Thoracic aorta (tissue), 2 donors: ENCODE results near the gene FOXO4. TPM values are rescaled to one million over a fixed set of nuclear protein-coding genes. Genes with fewer than 3 reads are reported as not detected.

Experiments
- ATAC-seq: fragments of 150-250 bp; one replicate; pipeline ENCODE4 v1.8.0; 2017; ENCODE audit warnings: low read depth; ENCODE audit not compliant: insufficient number of reproducible peaks, low FRiP score
- DNase-seq: peaks from one replicate; pipeline ENCODE4 v3.0.0-alpha.2; 2020; ENCODE audit warnings: low spot score
- H3K27ac ChIP-seq, 2 donors: fragments of 200-600 bp; sonication (generic); 1 replicate in 1 of 2; 2 replicates in 1 of 2; pipeline ENCODE4 v1.5.1; 2016; ENCODE audit warnings: mild to moderate bottlenecking in 2 of 2, moderate library complexity in 2 of 2
- H3K27me3 ChIP-seq: fragments of 200-600 bp; sonication (generic); replicated peaks from 2 replicates; pipeline ENCODE4 v1.6.0; 2016; ENCODE audit warnings: mild to moderate bottlenecking; ENCODE audit not compliant: insufficient read depth
- H3K36me3 ChIP-seq: fragments of 200-600 bp; sonication (generic); one replicate; pipeline ENCODE4 v1.5.1; 2016
- H3K4me1 ChIP-seq, 2 donors: fragments of 200-600 bp; sonication (generic); 1 replicate in 1 of 2; 2 replicates in 1 of 2; pipeline versions ENCODE4 v1.5.1 to v1.6.0; 2016; ENCODE audit warnings: low read depth in 2 of 2, mild to moderate bottlenecking in 1 of 2; ENCODE audit not compliant: control insufficient read depth in 1 of 2
- H3K4me3 ChIP-seq: fragments of 200-600 bp; sonication (generic); 2 replicates; pipeline ENCODE4 v1.5.1; 2016; ENCODE audit warnings: mild to moderate bottlenecking
- H3K9me3 ChIP-seq: fragments of 200-600 bp; sonication (generic); 2 replicates; pipeline ENCODE4 v1.5.1; 2016
- total RNA-seq, 2 donors: library from RNA; depleted of rRNA; stranded (reverse); fragments of >200 nt; gene quantifications; one replicate each; pipeline versions ENCODE4 v1.1.0 to v1.2.3, GENCODE V29; 2016
- TF ChIP-seq, protein P1 (sequence below): fragments of 200-600 bp; sonication (generic); IDR thresholded peaks from one replicate; pipeline ENCODE4 v1.5.1; 2019; ENCODE audit warnings: antibody characterized with exemption

The FOXO4 gene
- total RNA-seq, 2 donors from 2014 or later = 10.9 to 19.2 TPM

DNA sequence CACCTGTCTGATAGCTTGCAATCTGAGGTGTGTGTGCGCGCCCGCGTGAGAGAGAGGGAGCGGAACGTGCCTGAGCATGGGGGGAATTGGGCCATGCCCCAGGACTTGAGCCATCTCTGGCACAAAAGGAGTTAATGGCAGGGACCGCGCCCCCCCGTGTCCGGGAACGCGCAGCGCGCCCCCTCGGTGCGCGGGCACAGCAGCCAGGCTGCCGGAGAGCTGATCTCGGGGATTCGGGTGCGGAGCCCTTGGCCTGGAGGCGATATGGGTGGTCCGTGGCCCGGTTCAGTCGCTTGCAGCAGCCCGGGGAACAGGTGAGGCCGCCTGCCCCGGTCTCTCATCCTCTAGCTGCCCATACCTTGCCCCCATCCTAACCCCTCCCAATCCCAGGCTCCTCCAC, 49.0 kb downstream of the FOXO4 start, which contains the start of gene NLGN3:
NLGN3 (plus strand) TSS at position 191 of the 400 bp plus-strand sequence. CDS start 2,909 bp downstream, outside the sequence.
- no peak within 1 kb of the TSS for H3K27ac ChIP-seq
- TF ChIP-seq, protein P1, sequence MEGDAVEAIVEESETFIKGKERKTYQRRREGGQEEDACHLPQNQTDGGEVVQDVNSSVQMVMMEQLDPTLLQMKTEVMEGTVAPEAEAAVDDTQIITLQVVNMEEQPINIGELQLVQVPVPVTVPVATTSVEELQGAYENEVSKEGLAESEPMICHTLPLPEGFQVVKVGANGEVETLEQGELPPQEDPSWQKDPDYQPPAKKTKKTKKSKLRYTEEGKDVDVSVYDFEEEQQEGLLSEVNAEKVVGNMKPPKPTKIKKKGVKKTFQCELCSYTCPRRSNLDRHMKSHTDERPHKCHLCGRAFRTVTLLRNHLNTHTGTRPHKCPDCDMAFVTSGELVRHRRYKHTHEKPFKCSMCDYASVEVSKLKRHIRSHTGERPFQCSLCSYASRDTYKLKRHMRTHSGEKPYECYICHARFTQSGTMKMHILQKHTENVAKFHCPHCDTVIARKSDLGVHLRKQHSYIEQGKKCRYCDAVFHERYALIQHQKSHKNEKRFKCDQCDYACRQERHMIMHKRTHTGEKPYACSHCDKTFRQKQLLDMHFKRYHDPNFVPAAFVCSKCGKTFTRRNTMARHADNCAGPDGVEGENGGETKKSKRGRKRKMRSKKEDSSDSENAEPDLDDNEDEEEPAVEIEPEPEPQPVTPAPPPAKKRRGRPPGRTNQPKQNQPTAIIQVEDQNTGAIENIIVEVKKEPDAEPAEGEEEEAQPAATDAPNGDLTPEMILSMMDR = no peak
- no peaks in the 10 kb centered on the region for H3K27me3 ChIP-seq
- H3K4me1 ChIP-seq = peaks cover 0 to 7% of the 10 kb centered on the region in 2 donors
- H3K9me3 ChIP-seq = no peaks in the 10 kb centered on the region
- no peaks in the 10 kb centered on the region for H3K36me3 ChIP-seq
- peak within 1 kb of the TSS; percentile 65 for H3K4me3 ChIP-seq
- DNase-seq (no peak), ATAC-seq (no peak)

DNA sequence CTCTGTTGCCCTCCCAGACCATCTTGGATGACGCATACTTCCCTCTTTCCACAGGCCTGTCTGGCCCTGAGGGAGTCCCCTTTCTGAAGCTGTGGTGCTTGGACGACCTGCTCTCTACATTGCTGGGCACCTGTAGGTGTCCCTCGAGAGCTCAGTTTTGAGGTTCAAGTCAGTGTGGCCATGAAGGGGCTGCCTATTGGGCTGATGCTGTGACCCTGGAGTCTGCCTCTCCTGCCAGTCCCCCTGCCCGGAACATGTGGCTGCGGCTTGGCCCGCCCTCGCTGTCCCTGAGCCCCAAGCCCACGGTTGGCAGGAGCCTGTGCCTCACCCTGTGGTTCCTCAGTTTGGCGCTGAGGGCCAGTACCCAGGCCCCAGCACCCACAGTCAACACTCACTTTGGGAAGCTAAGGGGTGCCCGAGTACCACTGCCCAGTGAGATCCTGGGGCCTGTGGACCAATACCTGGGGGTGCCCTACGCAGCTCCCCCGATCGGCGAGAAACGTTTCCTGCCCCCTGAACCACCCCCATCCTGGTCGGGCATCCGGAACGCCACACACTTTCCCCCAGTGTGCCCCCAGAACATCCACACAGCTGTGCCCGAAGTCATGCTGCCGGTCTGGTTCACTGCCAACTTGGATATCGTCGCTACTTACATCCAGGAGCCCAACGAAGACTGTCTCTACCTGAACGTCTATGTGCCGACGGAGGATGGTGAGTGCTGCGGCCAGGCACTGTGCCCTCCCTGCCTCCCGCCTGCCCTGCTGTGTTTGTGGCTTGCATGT, 52.0 kb downstream of the FOXO4 start:
- H3K4me1 ChIP-seq = peaks cover 0 to 7% of the 10 kb centered on the region in 2 donors
- no peak overlapping the region for H3K27ac ChIP-seq
- ATAC-seq = no peak
- no peak for DNase-seq
- H3K9me3 ChIP-seq = no peaks in the 10 kb centered on the region
- no peaks in the 10 kb centered on the region for H3K36me3 ChIP-seq
- H3K27me3 ChIP-seq = no peaks in the 10 kb centered on the region
- H3K4me3 ChIP-seq = no peak overlapping the region
- TF ChIP-seq, protein P1 = no peak

DNA sequence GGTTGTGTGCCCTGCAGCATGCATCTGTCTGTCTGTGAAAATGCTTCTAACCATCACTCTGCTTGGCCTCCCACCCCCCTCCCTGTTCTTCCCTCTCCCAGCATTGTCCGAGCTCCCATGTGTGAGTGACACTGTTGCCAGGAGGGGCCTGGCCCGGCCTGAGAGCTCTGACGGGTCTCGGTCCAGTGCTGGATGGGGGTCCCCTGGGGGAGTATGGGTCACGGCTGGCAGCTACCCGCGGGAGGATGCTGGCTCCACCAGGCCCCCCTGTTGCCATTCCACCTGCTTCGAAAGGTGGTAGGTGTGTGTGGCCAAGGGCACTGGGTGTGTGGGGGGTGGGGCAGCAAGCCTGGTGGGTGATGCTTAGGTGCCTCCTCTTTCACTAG, 52.6 kb downstream of the FOXO4 start:
- no peaks in the 10 kb centered on the region for H3K36me3 ChIP-seq
- DNase-seq (no peak), ATAC-seq (no peak)
- H3K9me3 ChIP-seq = no peaks in the 10 kb centered on the region
- TF ChIP-seq, protein P1 = no peak
- H3K4me3 ChIP-seq = no peak overlapping the region
- H3K27me3 ChIP-seq = no peaks in the 10 kb centered on the region
- peaks cover 0 to 7% of the 10 kb centered on the region in 2 donors for H3K4me1 ChIP-seq
- no peak overlapping the region for H3K27ac ChIP-seq

DNA sequence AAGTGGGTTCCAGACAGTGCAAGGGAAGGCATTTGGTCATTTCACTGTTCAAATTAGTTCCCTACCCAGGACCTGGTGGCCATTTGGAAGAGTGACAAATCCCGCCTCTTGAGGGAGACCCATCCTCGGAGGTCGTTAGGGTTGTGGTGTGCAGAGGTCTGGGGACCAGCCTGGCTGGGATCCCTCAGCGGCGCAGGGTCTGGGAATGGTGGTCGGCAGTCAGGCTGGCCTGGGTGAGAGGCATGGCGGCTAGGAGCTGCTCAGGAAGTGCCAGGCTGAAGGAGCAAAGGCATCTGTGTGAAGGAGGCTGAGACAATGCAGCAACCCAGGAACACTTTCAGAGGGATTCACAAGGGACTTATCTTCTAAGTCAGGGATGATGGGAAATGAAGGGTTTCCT, 55.7 kb downstream of the FOXO4 start:
- ATAC-seq = no peak
- Histone ChIP-seq H3K27ac (no peak overlapping the region), H3K27me3 (no peaks in the 10 kb centered on the region), H3K4me1 (no peaks in the 10 kb centered on the region), H3K36me3 (no peaks in the 10 kb centered on the region), H3K9me3 (no peaks in the 10 kb centered on the region), H3K4me3 (no peak overlapping the region)
- TF ChIP-seq, protein P1 = no peak
- DNase-seq = no peak

Other genes starting within 250 kb of the FOXO4 start
- not detected for gene TEX11, start 187.1 kb upstream of the FOXO4 start, total RNA-seq
- not detected for gene SLC7A3, start 164.8 kb upstream of the FOXO4 start, total RNA-seq
- gene SNX12, start 27.5 kb upstream of the FOXO4 start, total RNA-seq = 10 to 100 TPM; 33.9 to 62.1 TPM
- gene CXorf65, start 10.9 kb downstream of the FOXO4 start, total RNA-seq = not detected
- gene IL2RG, start 15.7 kb downstream of the FOXO4 start, total RNA-seq = 10 to 100 TPM in 1 of 2 donors, 1 to 10 TPM in 1; 4.9 to 14.2 TPM
- gene MED12, start 22.7 kb downstream of the FOXO4 start, total RNA-seq = 10 to 100 TPM; 22.9 to 48.8 TPM
- 1 to 10 TPM; 1.1 to 1.8 TPM for gene NLGN3, start 49.0 kb downstream of the FOXO4 start, total RNA-seq
- not detected for gene GJB1, start 127.4 kb downstream of the FOXO4 start, total RNA-seq
- 10 to 100 TPM; 14.7 to 21.9 TPM for gene ZMYM3, start 158.3 kb downstream of the FOXO4 start, total RNA-seq
- gene NONO, start 187.8 kb downstream of the FOXO4 start, total RNA-seq = 100 to 1,000 TPM; 168 to 243 TPM
- 10 to 100 TPM; 18.5 to 52.6 TPM for gene ITGB1BP2, start 205.9 kb downstream of the FOXO4 start, total RNA-seq